Neutrophil (primary cell): ENCODE measurements around the gene ZFPM1.

ENCODE experiments used
- H3K27ac ChIP-seq: fragments of 200-600 bp; sonication (generic); 2 replicates; pipeline ENCODE4 v1.5.1; 2016; ENCODE audit warnings: mild to moderate bottlenecking, moderate library complexity
- H3K27me3 ChIP-seq: fragments of 200-600 bp; sonication (generic); 2 replicates; pipeline ENCODE4 v1.6.0; 2016; ENCODE audit warnings: mild to moderate bottlenecking
- H3K36me3 ChIP-seq: fragments of 200-600 bp; sonication (generic); 2 replicates; pipeline ENCODE4 v1.5.1; 2017
- H3K4me1 ChIP-seq, 2 experiments: fragments of 200-600 bp in 1 of 2; sonication (generic) in 1 of 2; 1 replicate in 1 of 2; 2 replicates in 1 of 2; pipeline versions ENCODE4 v1.5.1 to v1.6.1; 2013 to 2016; ENCODE audit warnings: low read depth in 1 of 2, low read length in 1 of 2, mild to moderate bottlenecking in 1 of 2, moderate library complexity in 1 of 2; ENCODE audit not compliant: control insufficient read depth in 1 of 2, insufficient read depth in 1 of 2
- H3K4me3 ChIP-seq, 2 experiments: fragments of 200-600 bp in 1 of 2; sonication (generic) in 1 of 2; 1 replicate in 1 of 2; 2 replicates in 1 of 2; pipeline ENCODE4 v1.5.1; 2013 to 2016; ENCODE audit warnings: low read depth in 1 of 2, low read length in 1 of 2, mild to moderate bottlenecking in 1 of 2, moderate library complexity in 1 of 2
- H3K9me3 ChIP-seq: fragments of 200-600 bp; sonication (generic); 2 replicates; pipeline ENCODE4 v1.5.1; 2016
- CTCF ChIP-seq: fragments of 200-600 bp; sonication (generic); IDR thresholded peaks from 2 replicates; pipeline ENCODE4 v1.5.1; 2016; ENCODE audit warnings: antibody characterized with exemption

ZFPM1 gene

DNA sequence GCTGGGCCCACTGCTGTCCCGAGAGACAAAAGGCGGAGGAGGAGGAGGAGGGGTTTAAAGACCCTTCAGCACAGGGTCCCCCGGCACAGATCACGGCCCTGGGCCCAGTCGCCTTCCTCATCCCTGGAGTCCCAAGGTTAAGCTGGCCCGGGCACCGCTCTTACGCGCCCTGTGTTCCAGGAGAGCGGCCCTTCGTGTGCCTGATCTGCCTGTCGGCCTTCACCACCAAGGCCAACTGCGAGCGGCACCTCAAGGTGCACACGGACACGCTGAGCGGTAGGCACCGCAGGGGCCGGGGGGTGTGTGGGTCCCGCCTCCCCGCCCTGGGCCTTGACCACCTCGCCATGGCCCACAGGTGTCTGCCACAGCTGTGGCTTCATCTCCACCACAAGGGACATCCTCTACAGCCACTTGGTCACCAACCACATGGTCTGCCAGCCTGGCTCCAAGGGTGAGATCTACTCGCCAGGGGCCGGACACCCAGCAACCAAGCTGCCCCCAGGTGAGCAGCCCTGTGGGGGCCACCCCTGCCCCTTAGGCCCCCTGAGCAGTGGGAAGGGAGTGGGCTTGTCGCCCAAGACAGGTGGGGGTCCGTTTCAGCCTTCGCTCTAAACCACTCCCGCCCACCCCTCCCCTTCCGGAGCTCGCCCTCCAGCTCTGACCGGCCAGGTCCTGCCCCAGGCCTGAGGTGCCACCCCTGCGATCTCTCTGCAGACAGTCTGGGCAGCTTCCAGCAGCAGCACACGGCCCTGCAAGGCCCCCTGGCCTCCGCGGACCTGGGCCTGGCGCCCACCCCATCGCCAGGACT, 79.6 kb downstream of the ZFPM1 start:
- H3K27me3 ChIP-seq = peaks cover 6% of the 10 kb centered on the region
- H3K4me1 ChIP-seq = peaks cover 8 to 9% of the 10 kb centered on the region in 2 experiments
- no peaks in the 10 kb centered on the region for H3K36me3 ChIP-seq
- no peak overlapping the region for H3K27ac ChIP-seq
- no peak for TF ChIP-seq CTCF
- H3K4me3 ChIP-seq = no peak overlapping the region
- H3K9me3 ChIP-seq = no peaks in the 10 kb centered on the region

DNA sequence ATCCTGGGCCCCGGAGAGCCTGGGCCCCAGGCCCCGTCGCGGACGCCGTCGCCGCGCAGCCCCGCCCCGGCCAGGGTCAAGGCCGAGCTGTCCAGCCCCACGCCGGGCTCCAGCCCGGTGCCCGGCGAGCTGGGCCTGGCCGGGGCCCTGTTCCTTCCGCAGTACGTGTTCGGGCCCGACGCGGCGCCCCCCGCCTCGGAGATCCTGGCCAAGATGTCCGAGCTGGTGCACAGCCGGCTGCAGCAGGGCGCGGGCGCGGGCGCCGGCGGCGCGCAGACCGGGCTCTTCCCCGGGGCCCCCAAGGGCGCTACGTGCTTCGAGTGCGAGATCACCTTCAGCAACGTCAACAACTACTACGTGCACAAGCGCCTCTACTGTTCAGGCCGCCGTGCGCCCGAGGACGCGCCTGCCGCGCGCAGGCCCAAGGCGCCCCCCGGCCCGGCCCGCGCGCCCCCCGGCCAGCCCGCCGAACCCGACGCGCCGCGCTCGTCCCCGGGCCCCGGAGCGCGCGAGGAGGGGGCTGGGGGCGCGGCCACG, 80.4 kb downstream of the ZFPM1 start:
- TF ChIP-seq CTCF = no peak
- no peak overlapping the region for H3K4me3 ChIP-seq
- H3K27ac ChIP-seq = no peak overlapping the region
- peaks cover 8 to 9% of the 10 kb centered on the region in 2 experiments for H3K4me1 ChIP-seq
- H3K9me3 ChIP-seq = no peaks in the 10 kb centered on the region
- H3K27me3 ChIP-seq = peaks cover 14% of the 10 kb centered on the region
- no peaks in the 10 kb centered on the region for H3K36me3 ChIP-seq

DNA sequence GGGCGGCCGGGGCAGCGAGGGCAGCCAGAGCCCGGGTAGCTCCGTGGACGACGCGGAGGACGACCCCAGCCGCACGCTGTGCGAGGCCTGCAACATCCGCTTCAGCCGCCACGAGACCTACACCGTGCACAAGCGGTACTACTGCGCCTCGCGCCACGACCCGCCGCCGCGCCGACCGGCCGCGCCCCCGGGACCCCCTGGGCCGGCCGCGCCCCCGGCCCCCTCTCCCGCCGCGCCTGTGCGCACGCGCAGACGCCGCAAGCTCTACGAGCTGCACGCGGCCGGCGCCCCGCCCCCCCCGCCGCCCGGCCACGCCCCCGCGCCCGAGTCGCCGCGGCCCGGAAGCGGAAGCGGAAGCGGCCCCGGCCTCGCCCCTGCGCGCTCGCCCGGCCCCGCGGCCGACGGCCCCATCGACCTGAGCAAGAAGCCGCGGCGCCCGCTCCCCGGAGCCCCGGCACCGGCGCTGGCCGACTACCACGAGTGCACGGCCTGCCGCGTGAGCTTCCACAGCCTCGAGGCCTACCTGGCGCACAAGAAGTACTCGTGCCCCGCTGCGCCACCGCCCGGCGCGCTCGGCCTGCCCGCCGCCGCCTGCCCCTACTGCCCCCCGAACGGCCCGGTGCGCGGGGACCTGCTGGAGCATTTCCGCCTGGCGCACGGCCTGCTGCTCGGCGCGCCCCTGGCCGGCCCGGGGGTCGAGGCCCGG, 81.0 kb downstream of the ZFPM1 start:
- TF ChIP-seq CTCF = no peak
- H3K4me1 ChIP-seq = peaks cover 8 to 9% of the 10 kb centered on the region in 2 experiments
- H3K27ac ChIP-seq = peak overlapping the region; percentile 85

DNA sequence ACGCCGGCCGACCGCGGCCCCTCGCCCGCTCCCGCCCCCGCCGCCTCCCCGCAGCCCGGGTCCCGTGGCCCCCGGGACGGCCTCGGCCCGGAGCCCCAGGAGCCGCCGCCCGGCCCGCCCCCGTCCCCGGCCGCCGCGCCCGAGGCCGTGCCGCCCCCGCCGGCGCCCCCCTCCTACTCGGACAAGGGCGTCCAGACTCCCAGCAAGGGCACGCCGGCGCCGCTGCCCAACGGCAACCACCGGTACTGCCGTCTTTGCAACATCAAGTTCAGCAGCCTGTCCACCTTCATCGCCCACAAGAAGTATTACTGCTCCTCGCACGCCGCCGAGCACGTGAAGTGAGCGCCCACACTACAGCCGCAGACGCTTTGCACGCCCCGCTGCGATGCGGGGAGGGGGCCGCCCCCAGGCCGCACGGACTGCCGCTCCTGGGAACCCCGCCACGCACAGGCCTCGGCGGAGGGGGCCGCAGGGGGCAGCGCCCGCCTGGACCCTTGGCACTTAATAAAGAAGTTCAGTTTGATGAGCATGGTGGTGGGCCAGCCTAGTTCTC, 81.6 kb downstream of the ZFPM1 start:
- H3K36me3 ChIP-seq = no peaks in the 10 kb centered on the region
- H3K4me1 ChIP-seq = peaks cover 8 to 9% of the 10 kb centered on the region in 2 experiments
- no peaks in the 10 kb centered on the region for H3K9me3 ChIP-seq
- H3K27ac ChIP-seq = peak overlapping the region; percentile 85
- peak overlapping the region in 1 of 2 experiments; percentile 72 for H3K4me3 ChIP-seq
- TF ChIP-seq CTCF = no peak
- H3K27me3 ChIP-seq = peaks cover 27% of the 10 kb centered on the region

More for the DNA sequence above, 81.0 kb downstream of the ZFPM1 start:
- H3K27me3 ChIP-seq = peaks cover 20% of the 10 kb centered on the region
- peak overlapping the region; percentile 61 to 72 for H3K4me3 ChIP-seq
- no peaks in the 10 kb centered on the region for H3K9me3 ChIP-seq
- H3K36me3 ChIP-seq = no peaks in the 10 kb centered on the region

GRCh38 chr16:88535191-88535856, 82.2 kb downstream of the ZFPM1 start:
- H3K9me3 ChIP-seq = no peaks in the 10 kb centered on the region
- H3K27ac ChIP-seq = no peak overlapping the region
- peak overlapping the region in 1 of 2 experiments; percentile 50 for H3K4me3 ChIP-seq
- TF ChIP-seq CTCF = no peak
- no peaks in the 10 kb centered on the region for H3K36me3 ChIP-seq
- peaks cover 8 to 9% of the 10 kb centered on the region in 2 experiments for H3K4me1 ChIP-seq
- peaks cover 33% of the 10 kb centered on the region for H3K27me3 ChIP-seq
